Measurements from ENCODE around the gene AUTS2.

DNA sequence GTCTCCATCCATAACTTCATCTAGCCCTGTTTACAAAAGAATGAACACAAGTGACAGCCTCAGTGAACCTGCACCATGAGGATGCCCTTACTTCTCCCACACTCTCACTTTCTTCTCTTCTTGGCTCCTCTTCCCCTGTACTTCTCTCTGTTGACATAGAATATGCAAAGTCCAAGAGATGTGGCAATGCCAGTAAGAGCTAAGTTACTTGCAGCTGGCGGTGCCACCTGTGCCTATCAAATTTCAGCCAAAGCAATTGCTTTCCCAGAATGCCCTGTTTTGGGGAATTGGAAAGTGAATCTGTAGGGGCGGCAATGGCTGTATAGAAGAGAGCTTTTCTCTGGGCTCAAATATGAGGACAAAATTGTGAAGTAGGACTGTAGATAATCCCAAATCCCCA is 557.8 kb downstream of the AUTS2 start:
- no peak for TF ChIP-seq POLR2AphosphoS5 (IDR thresholded peaks at IDR 0.05; ENCODE audit: low read depth, low read length)
- TF ChIP-seq, protein P1, sequence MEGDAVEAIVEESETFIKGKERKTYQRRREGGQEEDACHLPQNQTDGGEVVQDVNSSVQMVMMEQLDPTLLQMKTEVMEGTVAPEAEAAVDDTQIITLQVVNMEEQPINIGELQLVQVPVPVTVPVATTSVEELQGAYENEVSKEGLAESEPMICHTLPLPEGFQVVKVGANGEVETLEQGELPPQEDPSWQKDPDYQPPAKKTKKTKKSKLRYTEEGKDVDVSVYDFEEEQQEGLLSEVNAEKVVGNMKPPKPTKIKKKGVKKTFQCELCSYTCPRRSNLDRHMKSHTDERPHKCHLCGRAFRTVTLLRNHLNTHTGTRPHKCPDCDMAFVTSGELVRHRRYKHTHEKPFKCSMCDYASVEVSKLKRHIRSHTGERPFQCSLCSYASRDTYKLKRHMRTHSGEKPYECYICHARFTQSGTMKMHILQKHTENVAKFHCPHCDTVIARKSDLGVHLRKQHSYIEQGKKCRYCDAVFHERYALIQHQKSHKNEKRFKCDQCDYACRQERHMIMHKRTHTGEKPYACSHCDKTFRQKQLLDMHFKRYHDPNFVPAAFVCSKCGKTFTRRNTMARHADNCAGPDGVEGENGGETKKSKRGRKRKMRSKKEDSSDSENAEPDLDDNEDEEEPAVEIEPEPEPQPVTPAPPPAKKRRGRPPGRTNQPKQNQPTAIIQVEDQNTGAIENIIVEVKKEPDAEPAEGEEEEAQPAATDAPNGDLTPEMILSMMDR (IDR thresholded peaks at IDR 0.05) = no peak
- no peak for TF ChIP-seq SIN3A (IDR thresholded peaks at IDR 0.05; ENCODE audit: borderline replicate concordance, insufficient read depth, low read depth, low read length)
- no peak for TF ChIP-seq REST (IDR thresholded peaks at IDR 0.05; ENCODE audit: insufficient read depth in 1 of 2, low read depth in 2 of 2, low read length in 1 of 2)
- no peak for TF ChIP-seq TCF7L2 (IDR thresholded peaks at IDR 0.05; ENCODE audit: low read depth, low read length)

All from Panc1 (cell line).